Measurements from ENCODE around the gene AGAP3.

The AGAP3 gene

GRCh38 chr7:151125470-151125845, 39.2 kb downstream of the AGAP3 start:
- DNase-seq: no peak

DNA sequence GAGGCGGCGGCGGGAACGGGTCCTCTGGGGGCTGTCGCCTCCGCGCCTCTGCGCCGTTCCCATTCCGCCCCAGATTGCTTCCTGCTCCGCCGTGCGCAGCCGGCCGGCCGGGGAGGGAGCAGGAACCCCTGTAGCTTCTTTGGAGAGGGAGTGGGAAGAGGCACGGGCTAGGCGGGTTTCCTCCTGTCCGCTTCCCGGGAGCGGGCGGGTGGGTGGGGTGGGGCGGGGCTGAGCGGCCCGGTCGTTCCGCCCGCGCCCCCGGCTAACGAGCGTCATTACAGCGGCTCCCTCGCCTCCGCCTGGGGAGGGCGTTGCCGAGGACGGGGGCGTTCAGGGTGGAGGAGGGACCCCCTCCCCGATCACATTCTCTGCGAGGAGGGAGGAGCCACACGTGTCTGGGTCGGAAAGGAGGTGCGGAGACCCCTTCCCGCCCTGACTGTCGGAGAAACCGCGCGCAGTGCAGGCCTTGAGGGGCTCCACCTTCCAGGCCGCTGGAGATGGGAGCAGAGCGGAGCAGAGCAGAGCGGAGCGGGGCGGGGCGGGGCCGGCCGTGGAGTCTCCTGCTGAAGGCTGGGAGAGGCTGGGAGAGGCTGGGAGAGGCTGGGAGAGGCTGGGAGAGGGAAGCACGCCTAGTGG, 39.7 kb downstream of the AGAP3 start:
- no peak for DNase-seq

DNA sequence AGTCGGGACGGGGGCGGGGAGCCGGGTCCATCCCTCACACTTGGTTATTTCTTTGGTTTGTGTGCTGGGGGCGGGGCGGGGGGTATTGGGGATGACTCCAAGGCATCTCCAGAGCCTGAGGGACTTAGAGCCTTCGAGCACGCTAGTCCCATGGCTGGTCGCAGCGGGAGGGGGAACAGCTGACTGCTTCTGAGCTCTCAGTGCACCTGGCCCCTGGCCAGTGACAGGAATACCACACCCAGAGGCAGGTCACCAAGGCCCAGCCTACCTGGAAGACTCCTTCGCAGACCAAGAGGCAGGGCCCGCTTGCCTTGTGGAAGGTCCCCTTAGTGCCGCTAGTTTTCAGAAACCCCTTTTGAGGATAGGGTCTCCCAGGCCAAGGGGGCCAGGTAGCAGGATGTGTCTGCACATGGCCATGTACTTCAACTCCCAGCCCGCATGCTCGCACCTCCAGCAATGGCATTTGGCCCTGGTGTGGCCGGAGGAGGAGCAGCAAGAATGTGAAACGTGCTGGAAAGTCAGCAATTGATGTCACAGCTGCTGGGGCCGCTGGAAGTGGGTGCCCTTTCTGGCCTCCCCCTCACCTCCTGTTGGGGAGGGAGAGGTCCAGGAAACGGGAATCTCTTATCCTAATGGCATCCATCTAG, 40.3 kb downstream of the AGAP3 start:
- DNase-seq: no peak

- no peak for DNase-seq
Observed at GRCh38 chr7:151128144-151128543, 41.9 kb downstream of the AGAP3 start.

DNA sequence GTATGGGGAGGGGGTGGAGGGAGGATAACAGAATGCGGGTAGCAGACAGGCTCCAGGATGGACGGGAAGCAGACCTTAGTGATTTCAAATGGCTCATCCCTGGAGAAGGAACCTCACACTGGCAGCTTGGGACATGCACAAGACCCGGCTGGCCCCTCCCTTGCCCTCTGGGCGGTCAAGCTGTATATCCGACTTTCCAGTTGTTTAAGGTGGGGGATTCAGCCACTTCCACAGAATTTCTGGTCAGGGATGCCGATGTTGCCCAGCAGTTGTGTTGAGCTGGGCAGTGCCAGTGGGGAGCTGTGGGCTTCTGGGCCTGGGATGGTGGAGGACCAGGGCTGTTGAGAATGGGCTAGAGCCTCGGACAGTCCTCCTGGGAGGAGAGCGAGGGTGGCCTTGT, 42.4 kb downstream of the AGAP3 start:
- no peak for DNase-seq

DNA sequence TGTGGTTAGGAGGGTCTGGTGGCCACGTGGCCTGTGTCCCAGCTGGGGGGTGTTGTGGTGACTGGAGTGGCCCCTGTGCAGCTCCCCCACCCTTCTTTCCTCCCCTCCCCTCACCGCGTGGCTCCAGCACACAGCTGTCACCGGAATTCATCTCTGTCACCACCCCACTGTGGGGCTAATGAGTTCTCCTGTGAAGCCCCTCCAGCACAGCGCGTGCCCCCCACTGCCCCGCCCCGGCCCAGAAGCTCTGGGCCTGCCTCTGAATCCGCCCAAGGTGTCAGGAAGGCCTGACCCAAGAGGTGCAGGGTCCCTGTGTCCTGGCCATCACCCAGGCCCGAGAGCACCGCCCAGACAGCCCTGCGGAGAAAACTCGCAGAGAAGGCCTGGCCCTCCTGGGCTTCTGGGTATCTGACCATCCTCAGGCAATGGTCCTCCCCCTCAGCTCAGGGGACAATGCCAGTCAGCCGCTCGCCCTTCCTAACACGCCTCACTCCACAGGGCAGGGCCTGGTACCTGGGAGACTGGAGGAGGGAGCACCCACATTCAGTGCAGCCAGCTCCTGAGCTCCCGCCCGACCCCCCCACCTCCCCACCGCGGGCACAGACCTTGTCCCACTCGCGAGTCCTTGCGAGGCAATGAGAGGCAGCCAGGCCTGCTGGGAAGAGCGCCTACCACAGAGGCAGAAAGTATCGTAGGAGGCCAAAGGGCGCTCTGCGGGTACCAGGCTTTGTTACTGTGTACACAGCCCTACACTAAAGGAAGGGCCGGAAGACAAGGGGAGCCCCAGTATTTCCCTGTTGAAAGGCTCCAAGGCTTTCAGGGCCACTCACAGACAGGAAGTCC, 43.1 kb downstream of the AGAP3 start:
- DNase-seq: no peak

GRCh38 chr7:151129960-151130591, 43.8 kb downstream of the AGAP3 start:
- DNase-seq: no peak

- no peak for DNase-seq
Observed at GRCh38 chr7:151130741-151131157, 44.5 kb downstream of the AGAP3 start.

DNA sequence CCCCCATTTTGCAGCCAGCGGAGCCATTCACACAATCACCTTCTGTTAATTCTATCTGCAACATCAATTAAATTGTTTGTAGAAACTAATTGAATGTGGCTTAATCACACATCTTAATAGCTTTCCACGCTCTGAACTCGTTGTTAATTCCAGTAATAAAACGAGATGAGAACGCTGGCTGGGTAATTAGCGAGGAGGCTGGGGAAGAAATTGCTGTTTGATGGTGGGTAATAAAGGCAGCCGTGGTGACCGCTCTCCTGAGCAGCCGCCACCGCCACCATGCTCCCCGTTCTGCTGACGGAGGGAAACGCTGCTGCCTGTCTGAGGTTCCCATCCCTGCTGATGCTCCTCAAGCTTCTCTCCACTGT, 44.9 kb downstream of the AGAP3 start:
- DNase-seq: no peak

GRCh38 chr7:151131592-151132293, 45.5 kb downstream of the AGAP3 start:
- DNase-seq: no peak

- no peak for DNase-seq
Observed at GRCh38 chr7:151132461-151133205, 46.4 kb downstream of the AGAP3 start.

GRCh38 chr7:151133266-151133985, 47.2 kb downstream of the AGAP3 start:
- no peak for DNase-seq

- DNase-seq: no peak
Observed at GRCh38 chr7:151133986-151134742, 47.9 kb downstream of the AGAP3 start.

GRCh38 chr7:151134743-151135524, 48.7 kb downstream of the AGAP3 start:
- no peak for DNase-seq

- no peak for DNase-seq
Observed at GRCh38 chr7:151135525-151135845, 49.2 kb downstream of the AGAP3 start.

DNA sequence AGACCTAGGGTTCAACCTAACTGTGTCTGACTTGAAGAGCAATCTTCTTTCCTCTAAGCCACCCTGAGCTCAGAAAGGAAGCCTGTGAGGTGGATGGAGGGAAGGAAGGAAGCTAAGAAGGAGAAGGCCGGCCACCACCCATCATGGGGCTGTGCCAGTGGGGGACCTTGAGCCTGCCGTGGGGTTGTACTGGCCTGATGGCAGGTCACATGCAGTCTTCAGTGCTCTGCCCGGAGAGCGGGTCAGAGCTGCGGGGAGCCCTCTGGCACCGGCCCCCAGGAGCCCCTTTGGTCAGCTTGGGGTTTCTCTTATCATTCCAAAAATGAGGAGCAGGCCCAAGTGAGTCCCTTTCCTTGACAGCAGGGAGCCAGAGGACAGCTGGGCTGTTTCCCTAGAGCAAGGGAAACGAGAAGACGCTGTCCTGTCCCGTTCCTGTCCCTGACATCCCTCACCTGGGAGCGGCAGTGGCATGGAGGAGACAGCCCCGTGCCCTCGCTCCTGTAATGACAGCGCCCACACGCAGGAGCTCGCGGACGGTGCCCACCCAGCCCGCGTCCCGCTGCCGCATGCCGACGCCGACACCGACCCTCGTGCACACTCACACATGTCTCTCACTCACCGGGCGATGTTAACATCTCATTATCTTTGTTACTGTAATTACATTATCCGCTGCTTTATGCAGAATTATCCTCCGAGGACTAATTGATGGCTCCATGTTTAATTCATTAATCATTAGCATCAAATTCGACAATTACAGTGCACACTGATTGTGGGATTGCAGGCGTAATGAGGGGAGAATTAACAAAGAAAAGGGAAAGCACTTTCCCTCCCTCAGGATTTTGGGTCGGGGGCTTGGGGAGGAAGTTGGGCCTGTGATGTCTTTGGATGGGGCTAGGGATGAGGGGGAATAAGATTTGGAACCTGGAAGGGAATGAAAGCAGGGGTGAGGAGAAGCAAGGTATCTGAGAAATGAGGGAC, 49.9 kb downstream of the AGAP3 start:
- no peak for DNase-seq

DNA sequence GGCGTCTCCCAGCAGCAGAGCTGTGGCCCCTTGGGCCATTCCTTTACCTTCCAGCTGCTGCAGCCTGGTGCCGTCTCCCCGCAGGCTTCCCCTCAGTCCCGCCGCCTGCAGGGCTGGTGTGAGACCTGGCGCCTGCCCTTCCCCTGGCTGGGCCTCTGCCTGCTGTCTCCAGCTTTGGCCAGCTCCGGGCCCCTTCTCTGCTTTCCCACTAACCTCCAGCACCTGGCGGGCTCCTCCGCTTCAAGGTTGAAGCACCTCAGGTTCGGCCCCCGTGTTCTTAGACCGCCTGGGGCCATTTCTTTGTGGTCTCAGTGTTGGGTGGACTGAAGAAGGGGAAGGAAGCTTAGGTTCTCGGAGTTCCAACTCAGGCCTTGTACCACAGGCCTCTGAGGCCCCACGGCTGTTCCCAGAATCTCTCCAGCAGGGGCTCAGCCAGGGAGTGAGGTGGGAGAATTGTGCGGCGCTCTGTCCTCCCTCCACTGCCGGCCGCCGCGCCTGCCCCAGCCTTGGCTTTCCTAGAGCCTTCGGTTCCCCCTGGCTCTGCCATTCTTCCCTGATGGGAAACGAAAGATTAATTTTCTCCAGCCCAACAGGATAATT, 50.9 kb downstream of the AGAP3 start:
- no peak for DNase-seq

DNA sequence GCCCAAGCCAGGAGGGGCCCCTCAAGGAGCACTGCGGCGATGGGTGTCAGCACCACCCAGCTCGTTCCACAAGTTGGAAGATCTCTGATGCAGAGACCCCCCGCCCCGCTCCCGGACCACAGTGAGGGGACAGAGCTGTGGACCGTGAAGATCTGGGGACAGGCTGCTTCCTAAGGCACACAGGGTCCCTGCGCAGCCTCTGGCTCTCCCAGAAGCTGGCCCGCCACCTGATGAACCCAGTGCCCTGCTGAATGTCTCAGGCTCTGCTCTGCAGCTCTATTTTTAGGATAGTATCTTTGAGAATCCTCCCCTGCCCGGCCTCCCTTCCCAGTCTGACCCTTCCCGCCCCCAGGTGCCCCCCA, 51.5 kb downstream of the AGAP3 start:
- no peak for DNase-seq

All from NCI-H1092 (cell line).